NCI-H2227 (cell line): ENCODE data around the gene PDE11A.

ENCODE experiments used
- DNase-seq: peaks from one replicate; lab custom pipeline; 2025; ENCODE audit not compliant: unreplicated experiment; lab: John Stamatoyannopoulos, UW

PDE11A gene

DNA sequence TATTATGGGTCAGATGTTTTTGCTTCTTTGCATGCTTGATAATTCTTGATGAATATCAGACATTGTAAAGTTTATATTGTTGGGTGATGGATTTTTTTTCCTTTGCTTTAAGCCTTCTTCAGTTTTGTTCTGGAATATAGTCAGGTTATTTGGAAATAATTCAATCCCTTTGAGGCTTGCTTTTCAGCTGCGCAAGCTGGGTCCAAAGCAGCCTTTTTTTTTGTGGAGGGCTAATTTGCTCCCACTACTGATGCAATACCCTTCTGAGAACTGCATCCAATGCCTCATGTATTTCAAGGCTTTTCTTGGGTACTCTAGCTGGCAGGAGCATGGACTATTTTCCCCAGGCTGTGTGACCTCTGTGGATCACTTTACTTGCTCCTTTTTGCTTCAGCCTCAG is 434.1 kb downstream of the PDE11A start:
- no peak for DNase-seq

DNA sequence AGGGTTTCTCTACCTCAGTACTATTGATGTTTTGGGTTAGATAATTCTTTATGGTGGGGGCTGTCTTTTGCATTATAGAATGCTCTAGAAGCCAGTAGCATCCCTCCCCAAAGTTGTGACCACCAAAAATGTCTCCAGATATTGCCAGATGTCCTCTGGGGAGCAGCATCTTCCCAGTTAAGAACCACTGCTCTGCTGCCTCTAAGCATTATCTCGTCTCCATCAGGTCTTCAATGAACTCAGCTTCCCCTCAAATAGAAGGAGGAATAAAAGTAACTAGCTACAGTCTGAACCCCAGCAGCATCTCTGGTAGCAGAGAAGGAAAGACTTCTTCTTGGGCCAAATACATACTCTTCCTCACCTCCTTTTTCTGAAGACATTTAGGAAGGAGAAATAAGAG is 435.9 kb downstream of the PDE11A start:
- DNase-seq = no peak

DNA sequence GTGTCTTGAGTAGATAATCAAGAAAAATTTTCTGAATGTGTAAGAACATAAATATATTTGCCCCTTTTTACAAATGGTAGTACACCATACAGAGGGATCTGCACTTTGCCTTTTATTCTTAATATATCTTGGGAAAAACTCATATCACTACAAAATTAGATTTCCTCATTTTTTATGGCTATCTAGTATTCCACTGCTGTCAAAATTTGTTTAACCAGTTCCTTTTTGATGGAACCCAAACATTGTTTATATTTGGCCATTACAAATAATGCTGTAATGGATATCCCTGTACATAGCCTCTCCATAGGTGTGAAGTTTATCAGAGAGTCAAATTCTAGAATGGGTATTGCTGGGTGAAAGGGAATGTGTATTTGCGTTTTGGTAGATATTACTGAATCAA is 436.9 kb downstream of the PDE11A start:
- DNase-seq = no peak

- no peak for DNase-seq
These were observed 438.7 kb downstream of the PDE11A start for GRCh38 chr2:177633910-177634294.

GRCh38 chr2:177633111-177633510 is 439.5 kb downstream of the PDE11A start:
- no peak for DNase-seq

DNA sequence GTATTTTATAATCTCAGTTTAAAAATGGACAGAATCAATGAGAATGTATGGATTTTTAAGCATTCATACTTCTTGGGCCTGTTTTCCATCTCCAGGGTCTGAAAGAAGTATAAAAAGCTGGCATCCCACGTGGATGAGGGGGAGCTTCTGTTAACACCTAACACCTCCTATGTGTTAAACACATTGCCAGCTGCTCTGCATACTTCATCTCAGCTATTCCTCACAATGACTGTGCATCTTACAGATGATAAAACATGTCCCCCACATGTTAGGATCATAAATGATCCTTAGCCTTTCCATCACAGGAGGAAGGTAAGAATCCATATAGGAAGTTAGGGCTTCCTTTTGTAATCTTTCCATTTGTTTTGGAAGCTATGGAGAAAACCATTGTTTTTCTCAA is 440.9 kb downstream of the PDE11A start:
- DNase-seq = no peak

- no peak for DNase-seq
These were observed 443.1 kb downstream of the PDE11A start for GRCh38 chr2:177629357-177630024.

DNA sequence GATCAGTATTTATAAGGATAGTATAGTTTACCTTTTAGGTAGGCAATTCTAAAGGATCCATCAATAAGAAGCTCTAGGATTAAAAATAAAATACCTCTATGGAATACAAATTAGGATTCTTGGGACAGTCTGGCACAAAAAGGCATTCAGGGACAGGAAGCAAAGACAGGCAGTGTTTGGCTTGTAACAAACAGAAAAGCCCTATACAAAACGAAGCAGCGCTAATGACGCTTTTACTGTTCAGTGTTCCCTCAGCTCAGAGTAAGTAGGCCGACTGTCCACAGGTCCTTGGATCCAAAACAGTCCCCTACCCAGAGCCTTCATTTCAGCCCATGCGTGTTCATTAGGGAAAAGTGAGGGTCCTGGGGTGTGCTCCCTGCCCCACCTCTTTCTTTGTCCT is 443.7 kb downstream of the PDE11A start:
- no peak for DNase-seq

GRCh38 chr2:177625744-177626650 is 446.6 kb downstream of the PDE11A start:
- peak; percentile 93 for DNase-seq

DNA sequence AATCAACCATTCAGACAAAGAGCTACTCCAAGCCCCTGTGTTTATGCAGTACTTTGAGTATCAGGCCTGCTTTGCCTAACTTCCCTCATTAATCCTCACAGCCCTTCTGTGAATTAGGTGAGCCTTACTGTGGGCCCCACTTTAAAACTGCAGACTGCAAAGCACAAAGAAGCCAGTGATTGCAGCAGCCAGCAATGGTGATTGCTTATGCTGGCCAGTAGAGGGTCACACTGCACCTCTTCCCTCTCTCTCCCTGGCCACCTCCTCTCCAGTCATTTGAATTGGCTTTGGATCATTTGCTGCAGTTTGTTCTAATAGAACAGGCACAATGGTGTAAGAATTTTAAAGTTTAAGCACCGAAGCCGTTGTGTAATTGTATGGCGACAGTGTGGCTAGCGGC is 450.1 kb downstream of the PDE11A start:
- DNase-seq = peak; percentile 79

GRCh38 chr2:177619986-177620385 is 452.6 kb downstream of the PDE11A start:
- no peak for DNase-seq

- no peak for DNase-seq
These were observed 453.1 kb downstream of the PDE11A start for GRCh38 chr2:177619461-177619860.

DNA sequence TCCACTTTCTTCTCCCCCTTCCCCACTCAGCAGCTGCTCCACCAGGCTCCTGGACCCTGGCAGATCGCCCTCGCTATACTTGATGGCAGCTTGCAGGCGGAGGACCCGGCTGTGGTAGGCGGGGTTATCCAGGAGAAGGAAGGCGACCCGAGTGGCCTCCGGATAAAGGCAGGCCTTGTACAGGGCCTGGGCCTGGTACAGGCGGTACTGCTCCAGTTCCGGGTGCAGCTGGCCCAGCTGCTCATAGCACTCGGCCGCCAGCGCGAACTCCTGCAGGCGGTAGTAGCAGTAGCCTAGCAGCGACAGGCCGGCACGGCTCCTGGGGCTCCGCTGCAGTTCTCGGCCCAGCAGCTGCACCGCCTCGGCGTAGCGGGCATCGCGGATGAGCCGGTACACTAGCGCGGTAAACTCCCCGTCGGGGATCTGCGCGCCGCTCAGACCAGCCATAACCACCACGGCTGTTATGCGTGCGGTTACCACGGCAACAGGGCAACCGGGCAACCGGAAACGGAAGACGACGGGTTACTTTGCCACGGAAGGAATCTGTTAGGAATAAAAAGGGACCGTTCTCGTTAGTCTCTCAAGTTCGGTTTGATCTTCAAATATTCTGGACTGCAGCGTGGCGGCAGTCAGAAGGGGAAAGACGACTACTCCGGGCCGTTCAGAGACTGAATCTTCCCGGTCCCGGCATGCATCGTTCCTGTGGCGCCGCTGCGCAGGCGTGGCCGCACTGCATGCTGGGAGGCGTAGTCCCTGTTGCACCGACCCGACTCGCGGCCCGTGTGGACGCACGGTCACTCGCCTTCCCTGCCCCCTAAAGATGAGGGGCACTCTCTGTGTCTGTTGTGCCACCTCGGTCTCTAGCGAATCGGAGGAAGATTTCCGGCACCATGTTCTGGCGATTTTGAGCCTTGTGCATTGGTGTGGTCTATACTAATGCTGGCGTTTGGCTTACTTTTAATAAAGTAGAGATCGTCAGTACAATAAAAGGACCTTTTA is 454.0 kb downstream of the PDE11A start:
- DNase-seq = peak; percentile 97

- DNase-seq = no peak
These were observed 454.7 kb downstream of the PDE11A start for GRCh38 chr2:177617849-177618248.

DNA sequence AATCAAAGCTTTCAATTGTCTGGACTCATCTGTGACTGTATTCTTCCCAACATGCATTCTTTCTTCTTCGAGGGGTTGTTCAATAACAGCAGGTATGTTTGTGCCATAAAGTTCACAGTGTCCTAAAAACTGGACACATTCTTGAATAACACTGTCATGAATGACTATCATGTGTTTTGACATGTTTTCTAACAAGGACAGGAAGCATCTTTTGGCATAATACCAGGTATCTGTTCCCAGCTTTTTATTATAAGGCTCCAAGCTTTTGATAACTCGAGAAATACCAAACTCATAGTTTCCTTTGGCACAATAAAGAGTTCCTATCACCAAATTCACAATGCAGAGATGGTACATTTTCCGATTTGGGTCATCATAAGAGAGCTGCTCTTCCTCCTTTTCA is 455.8 kb downstream of the PDE11A start:
- DNase-seq = no peak

GRCh38 chr2:177616066-177616465 is 456.5 kb downstream of the PDE11A start:
- DNase-seq = no peak

- DNase-seq = no peak
These were observed 459.9 kb downstream of the PDE11A start for GRCh38 chr2:177612659-177613058.

DNA sequence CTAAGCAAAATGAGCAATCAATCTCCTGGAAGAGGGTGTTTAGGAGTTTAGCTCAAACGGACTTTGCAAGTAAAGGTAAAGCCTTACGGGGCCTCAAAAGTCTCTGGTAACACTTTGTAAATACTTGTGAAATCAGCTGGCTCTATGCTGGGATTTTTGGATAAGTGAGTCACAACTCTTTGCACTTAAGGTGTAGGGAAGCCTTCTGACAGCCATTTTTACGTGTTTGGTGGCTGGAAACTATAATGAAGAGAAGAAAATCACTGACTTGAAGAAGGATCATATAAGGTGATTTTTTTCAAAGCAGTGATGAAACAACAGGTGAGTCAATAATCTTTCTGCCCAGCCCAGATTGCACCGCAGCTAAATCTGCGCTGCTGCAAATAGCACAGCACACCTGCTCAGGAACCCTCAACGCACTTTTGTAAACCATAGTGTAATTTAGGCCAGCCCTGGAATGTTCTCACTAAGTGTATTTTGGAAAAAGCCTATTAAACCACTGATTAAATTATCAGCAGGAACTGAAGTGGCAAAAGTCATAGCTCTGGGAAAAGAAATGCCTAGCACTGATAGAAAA is 461.2 kb downstream of the PDE11A start:
- no peak for DNase-seq

- no peak for DNase-seq
These were observed 461.8 kb downstream of the PDE11A start for GRCh38 chr2:177610813-177611212.

DNA sequence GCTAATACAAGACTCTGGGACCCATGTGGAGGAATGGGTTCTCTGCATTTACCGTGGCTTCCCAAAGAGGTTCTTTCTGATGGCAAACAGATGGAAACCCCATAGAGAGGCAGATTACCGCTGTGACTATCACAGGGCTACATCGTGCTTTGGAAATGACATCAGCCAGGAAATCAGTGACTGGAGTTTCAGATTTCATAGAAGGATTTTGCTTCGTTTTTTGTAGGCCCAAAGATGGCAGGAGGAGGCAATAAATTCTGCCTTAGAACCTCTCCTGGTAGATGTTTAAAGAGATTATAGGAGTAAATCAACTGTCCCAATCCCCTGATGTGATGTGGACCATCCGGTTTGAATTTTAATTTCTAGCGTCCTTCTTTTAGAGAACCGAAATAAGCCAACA is 465.9 kb downstream of the PDE11A start:
- DNase-seq = no peak
